ENCODE data around the gene EFCAB14. TPM values are rescaled to one million over a fixed set of nuclear protein-coding genes. Genes with fewer than 3 reads are reported as not detected.

EFCAB14 gene
- total and polyA plus RNA-seq, 2 experiments from 2014 or later: 38.5 to 79.3 TPM

- Histone ChIP-seq H3K79me2 (peaks cover 12% of the 10 kb centered on the region), H3K27me3 (no peaks in the 10 kb centered on the region), H3K4me1 (ENCODE audit: insufficient read depth) (peaks cover 9% of the 10 kb centered on the region), H4K20me1 (ENCODE audit: insufficient read depth, poor library complexity, severe bottlenecking) (no peaks in the 10 kb centered on the region), H3K27ac (no peak within 1 kb of the TSS), H3K36me3 (replicated peaks; ENCODE audit: insufficient read depth, low read depth) (no peaks in the 10 kb centered on the region), H3K4me3 (no peak within 1 kb of the TSS), H3K9me3 (ENCODE audit: low read depth) (no peaks in the 10 kb centered on the region), H2AFZ (no peak within 1 kb of the TSS), H3K9me2 (replicated peaks; ENCODE audit: insufficient read depth) (no peaks in the 10 kb centered on the region), H3K4me2 (no peak within 1 kb of the TSS)
- DNase-seq (ENCODE audit: low spot score): no peak
- TF ChIP-seq EZH2 (IDR thresholded peaks at IDR 0.05; ENCODE audit: borderline replicate concordance) (no peak), CTCF (IDR thresholded peaks at IDR 0.05; ENCODE audit: poor library complexity) (no peak), EZH2phosphoT487 (IDR thresholded peaks at IDR 0.05; ENCODE audit: low read depth, severe bottlenecking, unreplicated experiment) (no peak)
- 94% methylated on average over 3 of the region's 3 CpGs for WGBS (ENCODE audit: low lambda C conversion rate, missing lambda C conversion rate)
Measured at GRCh38 chr1:46671554-46671953, 47.4 kb downstream of the EFCAB14 start, which contains the start of gene TEX38. TSS of gene TEX38 (plus strand) at chr1:46671854. CDS start at chr1:46671935, 81 bp downstream.

- 100% methylated on average over 1 of the region's 1 CpG for WGBS (ENCODE audit: low lambda C conversion rate, missing lambda C conversion rate)
- Histone ChIP-seq H3K4me2 (no peak overlapping the region), H3K27me3 (no peaks in the 10 kb centered on the region), H3K36me3 (replicated peaks; ENCODE audit: insufficient read depth, low read depth) (no peaks in the 10 kb centered on the region), H3K27ac (no peak overlapping the region), H3K9me3 (ENCODE audit: low read depth) (no peaks in the 10 kb centered on the region), H3K79me2 (peaks cover 13% of the 10 kb centered on the region), H3K4me3 (no peak overlapping the region), H2AFZ (no peak overlapping the region), H3K4me1 (ENCODE audit: insufficient read depth) (peaks cover 9% of the 10 kb centered on the region), H4K20me1 (ENCODE audit: insufficient read depth, poor library complexity, severe bottlenecking) (no peaks in the 10 kb centered on the region), H3K9me2 (replicated peaks; ENCODE audit: insufficient read depth) (no peaks in the 10 kb centered on the region)
- no peak for DNase-seq (ENCODE audit: low spot score)
- TF ChIP-seq EZH2phosphoT487 (IDR thresholded peaks at IDR 0.05; ENCODE audit: low read depth, severe bottlenecking, unreplicated experiment) (no peak), CTCF (IDR thresholded peaks at IDR 0.05; ENCODE audit: poor library complexity) (no peak), EZH2 (IDR thresholded peaks at IDR 0.05; ENCODE audit: borderline replicate concordance) (no peak)
Measured at GRCh38 chr1:46670134-46670533, 48.8 kb downstream of the EFCAB14 start.

GRCh38 chr1:46667782-46668760, 50.8 kb downstream of the EFCAB14 start, which contains the start of gene ATPAF1:
TSS of gene ATPAF1 (minus strand) at chr1:46668364. CDS start at chr1:46668322, 42 bp downstream.
- TF ChIP-seq EZH2phosphoT487 (IDR thresholded peaks at IDR 0.05; ENCODE audit: low read depth, severe bottlenecking, unreplicated experiment): no peak
- TF ChIP-seq EZH2 (IDR thresholded peaks at IDR 0.05; ENCODE audit: borderline replicate concordance): no peak
- TF ChIP-seq CTCF (IDR thresholded peaks at IDR 0.05; ENCODE audit: poor library complexity): no peak
- Histone ChIP-seq H3K4me1 (ENCODE audit: insufficient read depth) (peaks cover 9% of the 10 kb centered on the region), H4K20me1 (ENCODE audit: insufficient read depth, poor library complexity, severe bottlenecking) (no peaks in the 10 kb centered on the region), H3K4me3 (peak within 1 kb of the TSS; percentile 64), H3K79me2 (peaks cover 13% of the 10 kb centered on the region), H3K36me3 (replicated peaks; ENCODE audit: insufficient read depth, low read depth) (no peaks in the 10 kb centered on the region), H3K4me2 (peak within 1 kb of the TSS; percentile 86), H3K9me3 (ENCODE audit: low read depth) (no peaks in the 10 kb centered on the region), H3K27me3 (no peaks in the 10 kb centered on the region), H3K9me2 (replicated peaks; ENCODE audit: insufficient read depth) (no peaks in the 10 kb centered on the region), H2AFZ (peak within 1 kb of the TSS; percentile 96), H3K27ac (peak within 1 kb of the TSS; percentile 54)
- 5% methylated on average over 26 of the region's 96 CpGs for WGBS (ENCODE audit: low lambda C conversion rate, missing lambda C conversion rate)
- peak; percentile 80 for DNase-seq (ENCODE audit: low spot score)
